SJSA1 (cell line): ENCODE data around the gene CST3. TPM values are rescaled to one million over a fixed set of nuclear protein-coding genes. Genes with fewer than 3 reads are reported as not detected.

Source experiments
- DNase-seq, 2 experiments: peaks; one replicate each; pipeline ENCODE4 v3.0.0-alpha.2; 2015 to 2020; ENCODE audit warnings: low spot score in 2 of 2, low read depth in 1 of 2
- H3K27ac ChIP-seq: fragments of 250-450 bp; sonication (Bioruptor Pico); 2 replicates; pipeline ENCODE4 v1.5.1; 2020; ENCODE audit warnings: mild to moderate bottlenecking, moderate library complexity
- H3K27me3 ChIP-seq: fragments of 250-450 bp; sonication (Bioruptor Pico); replicated peaks from 2 replicates; pipeline ENCODE4 v1.5.1; 2020; ENCODE audit warnings: mild to moderate bottlenecking, moderate library complexity
- H3K36me3 ChIP-seq: fragments of 250-450 bp; sonication (Bioruptor Pico); 2 replicates; pipeline ENCODE4 v1.5.1; 2020; ENCODE audit warnings: mild to moderate bottlenecking
- H3K4me1 ChIP-seq: fragments of 250-450 bp; sonication (Bioruptor Pico); replicated peaks from 2 replicates; pipeline ENCODE4 v1.6.1; 2021; ENCODE audit warnings: mild to moderate bottlenecking
- H3K4me3 ChIP-seq: fragments of 250-450 bp; sonication (Bioruptor Pico); 2 replicates; pipeline ENCODE4 v1.5.1; 2020; ENCODE audit warnings: mild to moderate bottlenecking
- H3K9me3 ChIP-seq: fragments of 250-450 bp; sonication (Bioruptor Pico); replicated peaks from 2 replicates; pipeline ENCODE4 v1.5.1; 2020; ENCODE audit warnings: mild to moderate bottlenecking
- total RNA-seq: library from RNA; depleted of rRNA; stranded (reverse); fragments of >200 nt; shearing (Covaris generic); gene quantifications from 2 replicates; pipeline ENCODE4 v1.2.3, GENCODE V29; 2014

CST3 gene
- total RNA-seq, 1 experiment from 2014 or later = 196 TPM

GRCh38 chr20:23657202-23657601 lies 19.4 kb upstream of the CST3 start:
- DNase-seq = no peak
- Histone ChIP-seq H3K4me1 (peaks cover 7% of the 10 kb centered on the region), H3K4me3 (no peak overlapping the region), H3K27ac (no peak overlapping the region), H3K36me3 (no peaks in the 10 kb centered on the region), H3K9me3 (no peaks in the 10 kb centered on the region), H3K27me3 (no peaks in the 10 kb centered on the region; the same call in 1 of the 2 replicates)

DNA sequence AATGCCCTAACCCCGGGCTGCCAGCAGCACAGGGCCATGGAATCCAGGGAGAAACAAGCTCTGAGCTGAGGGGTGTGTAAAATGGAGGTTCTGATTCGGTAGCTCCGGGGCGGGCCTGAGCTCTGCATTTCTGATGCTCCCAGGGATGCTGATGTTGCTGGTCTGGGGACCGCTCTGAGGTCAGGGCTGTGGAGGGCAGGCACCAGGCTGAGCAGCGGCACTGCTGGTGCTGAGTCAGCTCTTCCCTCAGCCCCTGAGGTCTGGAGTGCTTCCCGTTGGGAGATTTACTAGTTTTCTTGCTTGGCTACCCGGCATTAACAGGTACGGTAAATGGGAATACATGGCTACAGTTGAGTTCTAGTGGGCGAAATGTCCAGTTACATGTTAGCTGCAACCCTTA lies 18.6 kb upstream of the CST3 start:
- H3K36me3 ChIP-seq = no peaks in the 10 kb centered on the region
- H3K27ac ChIP-seq = no peak overlapping the region
- H3K4me1 ChIP-seq = peaks cover 7% of the 10 kb centered on the region
- DNase-seq = no peak
- H3K27me3 ChIP-seq = no peaks in the 10 kb centered on the region; the same call in 1 of the 2 replicates
- no peak overlapping the region for H3K4me3 ChIP-seq
- H3K9me3 ChIP-seq = no peaks in the 10 kb centered on the region

GRCh38 chr20:23655491-23656211 lies 17.9 kb upstream of the CST3 start:
- Histone ChIP-seq H3K4me3 (no peak overlapping the region), H3K4me1 (peaks cover 7% of the 10 kb centered on the region), H3K9me3 (no peaks in the 10 kb centered on the region), H3K36me3 (no peaks in the 10 kb centered on the region), H3K27me3 (no peaks in the 10 kb centered on the region; the same call in 1 of the 2 replicates), H3K27ac (no peak overlapping the region)
- no peak for DNase-seq

GRCh38 chr20:23654717-23655116 lies 17.0 kb upstream of the CST3 start:
- H3K36me3 ChIP-seq = no peaks in the 10 kb centered on the region
- DNase-seq = no peak
- no peaks in the 10 kb centered on the region for H3K9me3 ChIP-seq
- peaks cover 7% of the 10 kb centered on the region for H3K4me1 ChIP-seq
- H3K4me3 ChIP-seq = no peak overlapping the region
- H3K27me3 ChIP-seq = no peaks in the 10 kb centered on the region; the same call in 1 of the 2 replicates
- no peak overlapping the region for H3K27ac ChIP-seq

GRCh38 chr20:23654000-23654399 lies 16.2 kb upstream of the CST3 start:
- DNase-seq = no peak
- H3K36me3 ChIP-seq = no peaks in the 10 kb centered on the region
- no peak overlapping the region for H3K27ac ChIP-seq
- no peaks in the 10 kb centered on the region for H3K9me3 ChIP-seq
- H3K27me3 ChIP-seq = no peaks in the 10 kb centered on the region; the same call in 1 of the 2 replicates
- H3K4me3 ChIP-seq = no peak overlapping the region
- H3K4me1 ChIP-seq = peaks cover 7% of the 10 kb centered on the region

GRCh38 chr20:23653400-23653938 lies 15.7 kb upstream of the CST3 start:
- Histone ChIP-seq H3K9me3 (no peaks in the 10 kb centered on the region), H3K36me3 (no peaks in the 10 kb centered on the region), H3K4me3 (no peak overlapping the region), H3K27me3 (no peaks in the 10 kb centered on the region; the same call in 1 of the 2 replicates), H3K4me1 (peaks cover 6% of the 10 kb centered on the region), H3K27ac (no peak overlapping the region)
- DNase-seq = no peak

GRCh38 chr20:23652926-23653325 lies 15.2 kb upstream of the CST3 start:
- no peak for DNase-seq
- Histone ChIP-seq H3K4me1 (peaks cover under 1% of the 10 kb centered on the region), H3K27ac (no peak overlapping the region), H3K36me3 (no peaks in the 10 kb centered on the region), H3K4me3 (no peak overlapping the region), H3K9me3 (no peaks in the 10 kb centered on the region), H3K27me3 (no peaks in the 10 kb centered on the region)

GRCh38 chr20:23652371-23652770 lies 14.6 kb upstream of the CST3 start:
- Histone ChIP-seq H3K27ac (no peak overlapping the region), H3K4me1 (no peaks in the 10 kb centered on the region), H3K4me3 (no peak overlapping the region), H3K9me3 (no peaks in the 10 kb centered on the region), H3K36me3 (no peaks in the 10 kb centered on the region), H3K27me3 (no peaks in the 10 kb centered on the region)
- DNase-seq = no peak

DNA sequence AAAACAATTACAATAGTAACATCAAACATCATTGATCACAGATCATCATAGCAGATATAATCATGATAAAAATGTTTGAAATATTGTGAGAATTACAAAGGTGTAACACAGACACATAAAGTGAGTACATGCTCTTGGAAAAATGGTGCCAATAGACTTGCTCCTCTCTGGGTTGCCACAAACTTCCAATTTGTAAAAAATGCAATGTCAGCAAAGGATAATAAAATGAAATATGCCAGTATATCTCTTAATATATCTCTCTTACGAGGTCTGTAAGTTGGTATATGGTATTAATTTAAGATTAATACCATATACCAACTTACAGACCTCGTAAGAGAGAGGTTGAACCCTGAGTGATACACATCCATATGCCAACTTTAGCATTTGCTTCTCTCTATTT lies 13.4 kb upstream of the CST3 start:
- no peak for DNase-seq
- H3K9me3 ChIP-seq = no peaks in the 10 kb centered on the region
- H3K4me1 ChIP-seq = no peaks in the 10 kb centered on the region
- H3K27me3 ChIP-seq = no peaks in the 10 kb centered on the region
- H3K36me3 ChIP-seq = no peaks in the 10 kb centered on the region
- no peak overlapping the region for H3K4me3 ChIP-seq
- H3K27ac ChIP-seq = no peak overlapping the region

DNA sequence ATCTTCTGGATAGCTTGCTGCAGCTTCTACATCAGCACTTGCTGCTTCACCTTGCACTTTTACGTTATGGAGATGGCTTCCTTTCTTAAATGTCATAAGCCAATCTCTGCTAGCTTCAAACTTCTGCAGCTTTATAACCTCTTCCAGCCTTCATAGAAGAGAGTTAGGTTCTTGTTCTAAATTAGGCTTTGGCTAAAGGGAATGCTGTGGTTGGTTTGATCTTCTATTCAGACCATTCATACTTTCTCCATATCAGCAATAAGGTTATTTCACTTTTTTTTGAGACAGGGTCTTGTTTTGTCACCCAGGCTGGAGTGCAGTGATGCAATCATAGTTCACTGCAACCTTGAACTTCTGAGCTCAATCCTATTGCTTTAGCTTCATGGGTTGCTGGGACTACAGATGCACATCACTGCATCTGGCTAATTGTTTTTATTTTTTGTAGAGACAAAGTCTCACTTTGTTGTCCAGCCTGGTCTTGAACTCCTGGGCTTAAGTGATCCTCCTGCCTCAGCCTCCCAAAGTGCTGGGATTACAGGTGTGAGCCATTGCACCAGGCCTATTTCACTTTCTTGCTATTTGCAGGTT lies 12.2 kb upstream of the CST3 start:
- no peak overlapping the region for H3K4me3 ChIP-seq
- H3K36me3 ChIP-seq = no peaks in the 10 kb centered on the region
- DNase-seq = no peak

DNA sequence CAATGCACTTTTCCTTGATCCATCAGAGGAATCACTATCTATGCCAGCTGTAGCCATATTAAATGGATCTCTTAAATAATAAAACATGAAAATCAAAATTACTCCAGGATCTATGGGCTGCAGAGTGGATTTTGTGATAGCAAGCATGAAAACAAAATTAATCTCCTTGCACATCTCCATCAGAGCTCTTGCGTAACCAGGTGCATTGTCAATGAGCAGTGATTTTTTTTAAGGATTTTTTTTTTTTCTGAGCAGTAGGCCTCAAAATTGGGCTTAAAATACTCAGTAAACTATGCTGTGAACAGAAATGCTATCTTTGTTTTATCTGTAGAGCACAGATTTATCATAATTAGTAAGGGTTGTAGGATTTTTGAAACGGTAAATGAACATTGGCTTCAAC lies 11.5 kb upstream of the CST3 start:
- Histone ChIP-seq H3K9me3 (no peaks in the 10 kb centered on the region), H3K27ac (no peak overlapping the region), H3K4me3 (no peak overlapping the region), H3K36me3 (no peaks in the 10 kb centered on the region), H3K27me3 (no peaks in the 10 kb centered on the region), H3K4me1 (no peaks in the 10 kb centered on the region)
- DNase-seq = no peak

More for the DNA sequence above, 12.2 kb upstream of the CST3 start:
- Histone ChIP-seq H3K4me1 (no peaks in the 10 kb centered on the region), H3K9me3 (no peaks in the 10 kb centered on the region), H3K27me3 (no peaks in the 10 kb centered on the region), H3K27ac (no peak overlapping the region)

- no peak for DNase-seq
- no peak overlapping the region for H3K27ac ChIP-seq
- no peaks in the 10 kb centered on the region for H3K9me3 ChIP-seq
- H3K4me1 ChIP-seq = no peaks in the 10 kb centered on the region
- H3K36me3 ChIP-seq = no peaks in the 10 kb centered on the region
- no peaks in the 10 kb centered on the region for H3K27me3 ChIP-seq
- no peak overlapping the region for H3K4me3 ChIP-seq
These were observed 9.6 kb upstream of the CST3 start for GRCh38 chr20:23647346-23647745.

DNA sequence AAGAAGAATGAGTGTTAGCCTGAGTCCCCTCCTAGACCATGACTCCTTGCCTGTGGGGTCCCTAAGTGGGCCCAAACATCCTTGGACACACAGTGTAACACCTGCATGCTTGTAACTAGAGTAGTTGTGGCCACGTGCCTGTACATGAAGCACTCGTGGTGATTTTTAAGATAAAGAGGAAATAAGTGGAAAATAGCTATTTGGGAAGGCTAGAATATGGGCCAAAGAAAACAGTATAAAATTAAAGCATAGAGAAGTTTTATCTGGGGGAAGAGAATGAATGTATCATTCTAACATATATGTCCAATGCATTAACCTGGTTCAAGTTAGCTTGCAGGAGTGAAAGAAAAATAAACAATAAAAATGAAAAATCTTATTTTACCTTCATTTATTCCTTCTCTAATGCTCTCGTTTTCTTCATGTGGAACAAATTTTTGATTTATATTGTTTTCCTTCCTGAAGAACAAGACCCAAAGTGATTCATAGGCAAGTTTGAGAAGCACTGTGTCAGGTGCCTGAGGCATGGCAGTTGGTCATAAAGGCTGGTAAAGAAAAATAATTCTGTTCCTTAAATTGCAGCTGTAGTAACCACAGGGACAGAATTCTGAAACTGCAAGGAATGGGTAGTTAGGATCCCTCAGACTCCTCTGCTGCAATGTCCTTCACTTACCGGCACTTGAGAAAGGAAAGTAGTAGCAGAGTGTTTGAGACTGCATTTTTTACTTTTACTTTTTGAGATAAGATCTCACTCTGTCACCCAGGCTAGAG lies 8.5 kb upstream of the CST3 start:
- Histone ChIP-seq H3K36me3 (no peaks in the 10 kb centered on the region), H3K4me3 (no peak overlapping the region), H3K27me3 (no peaks in the 10 kb centered on the region), H3K4me1 (no peaks in the 10 kb centered on the region), H3K9me3 (no peaks in the 10 kb centered on the region), H3K27ac (no peak overlapping the region)
- DNase-seq = no peak

DNA sequence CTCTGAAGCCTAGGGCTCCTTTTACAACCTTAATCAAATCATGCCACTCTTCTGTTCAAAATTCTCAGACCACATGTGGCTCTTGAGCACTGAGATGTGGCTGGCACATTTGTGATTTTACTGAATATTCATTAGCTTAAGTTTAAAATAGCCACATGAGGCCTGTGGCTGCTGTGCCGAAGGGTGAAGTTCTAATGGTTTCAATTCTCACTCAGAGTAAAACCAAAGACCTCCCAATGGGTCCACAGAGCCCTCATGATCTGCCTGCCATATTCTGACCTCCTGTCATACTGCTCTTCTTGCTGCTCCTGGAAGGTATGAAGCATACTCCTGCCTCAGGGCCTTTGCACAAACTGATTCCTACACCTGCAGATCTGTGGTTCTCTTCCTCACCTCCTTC lies 7.8 kb upstream of the CST3 start:
- no peak for DNase-seq
- Histone ChIP-seq H3K9me3 (no peaks in the 10 kb centered on the region), H3K27me3 (no peaks in the 10 kb centered on the region), H3K4me3 (no peak overlapping the region), H3K4me1 (no peaks in the 10 kb centered on the region), H3K36me3 (no peaks in the 10 kb centered on the region), H3K27ac (no peak overlapping the region)
